NCI-H69 (cell line): ENCODE data around the gene BZW1.
A peak's percentile ranks its signal among the peaks of the same experiment; 100 is the strongest.

Experiments
- DNase-seq: peaks from one replicate; lab custom pipeline; 2025; lab: John Stamatoyannopoulos, UW

Gene BZW1

GRCh38 chr2:200811333-200812121 is at the start of gene BZW1:
Gene BZW1, plus strand, starts transcription at chr2:200811910. Its CDS starts 1,308 bp downstream, at chr2:200813218.
- peak; percentile 94 for DNase-seq

DNA sequence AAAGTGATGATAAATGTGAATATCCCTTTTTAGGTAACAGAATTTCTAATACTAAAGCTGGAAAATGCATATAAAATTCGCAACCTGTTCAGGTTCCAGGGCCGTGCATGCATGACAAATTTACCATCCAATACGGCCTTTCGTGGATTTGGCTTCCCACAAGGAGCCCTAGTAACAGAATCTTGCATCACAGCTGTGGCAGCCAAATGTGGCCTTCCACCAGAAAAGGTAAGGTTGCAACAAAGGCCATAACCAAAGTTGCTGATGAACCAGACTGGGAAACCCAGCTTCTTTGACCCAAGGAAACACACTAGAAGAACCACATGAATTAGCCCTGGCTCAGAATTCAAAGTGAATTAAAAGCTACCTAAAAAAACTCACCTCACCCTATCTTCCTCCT is 49.6 kb upstream of the BZW1 start:
- no peak for DNase-seq

GRCh38 chr2:200763422-200763821 is 48.3 kb upstream of the BZW1 start:
- no peak for DNase-seq

DNA sequence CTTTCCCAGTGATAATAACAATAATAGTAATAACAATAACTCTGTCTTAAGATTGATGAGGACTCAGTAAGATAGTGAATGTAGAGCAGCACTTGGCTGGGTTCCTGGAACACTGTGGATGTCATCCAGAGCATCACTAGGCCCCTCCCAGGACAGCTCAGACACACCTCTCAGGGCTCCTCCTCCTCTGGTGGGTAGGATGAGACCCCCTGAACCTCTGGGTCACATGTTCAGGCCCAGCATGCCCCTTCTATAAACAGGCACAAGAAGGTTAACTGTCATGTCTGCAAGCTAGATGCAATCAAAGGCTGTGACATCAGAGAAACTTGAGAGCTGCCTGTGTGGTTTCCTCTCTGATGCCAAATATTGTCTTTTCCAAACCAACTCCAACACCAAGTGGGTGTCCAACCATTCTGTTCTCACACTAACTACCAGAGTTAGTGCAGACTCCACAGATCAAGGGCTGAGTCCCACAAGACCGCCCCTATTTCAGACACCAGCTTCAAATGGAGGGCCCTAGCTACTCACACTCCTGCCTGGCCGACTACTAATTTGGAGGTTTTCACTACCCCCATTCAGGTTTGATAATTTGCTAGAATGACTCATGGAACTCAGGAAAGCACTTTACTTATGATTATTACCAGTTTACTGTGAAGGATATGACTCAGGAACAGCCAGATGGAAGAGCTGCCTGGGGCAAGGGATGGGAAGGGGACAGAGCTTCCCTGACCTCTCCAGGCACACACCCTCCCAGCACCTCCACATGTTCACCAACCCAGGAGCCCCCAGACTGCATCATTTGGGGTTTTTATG is 46.4 kb upstream of the BZW1 start:
- peak; percentile 59 for DNase-seq

DNA sequence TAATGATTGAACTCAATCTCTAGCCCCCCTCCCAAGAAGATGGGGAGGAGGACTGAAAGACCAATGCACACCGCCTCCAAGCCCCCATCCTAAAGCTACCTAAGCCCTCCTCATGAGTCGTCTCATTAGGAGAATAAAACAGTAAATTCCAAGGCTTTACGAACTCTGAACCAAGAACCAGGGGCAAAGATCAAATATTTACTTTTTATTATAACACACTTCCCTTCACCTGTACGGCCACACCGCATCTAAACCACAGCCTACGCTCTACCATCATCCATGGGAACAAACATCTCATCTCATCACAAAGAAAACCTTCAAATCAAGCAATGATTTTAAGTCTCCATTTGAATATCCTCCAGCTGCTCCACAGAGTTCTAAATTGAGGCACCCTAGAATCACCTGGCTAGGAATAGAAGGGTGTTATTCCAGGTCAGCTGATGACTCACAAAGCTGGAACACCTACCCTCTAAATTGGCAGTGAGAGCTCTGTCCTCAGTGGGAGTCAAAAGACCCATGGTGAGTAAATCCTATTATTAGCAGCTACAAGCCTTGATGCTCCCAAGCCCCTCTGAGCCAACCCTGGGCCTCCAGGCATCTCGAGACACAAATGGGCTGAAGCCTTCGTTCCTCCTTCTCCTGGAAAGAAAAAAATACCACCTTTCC is 45.6 kb upstream of the BZW1 start:
- DNase-seq, result peak; percentile 68

GRCh38 chr2:200767111-200767885 is 44.4 kb upstream of the BZW1 start:
- no peak for DNase-seq

DNA sequence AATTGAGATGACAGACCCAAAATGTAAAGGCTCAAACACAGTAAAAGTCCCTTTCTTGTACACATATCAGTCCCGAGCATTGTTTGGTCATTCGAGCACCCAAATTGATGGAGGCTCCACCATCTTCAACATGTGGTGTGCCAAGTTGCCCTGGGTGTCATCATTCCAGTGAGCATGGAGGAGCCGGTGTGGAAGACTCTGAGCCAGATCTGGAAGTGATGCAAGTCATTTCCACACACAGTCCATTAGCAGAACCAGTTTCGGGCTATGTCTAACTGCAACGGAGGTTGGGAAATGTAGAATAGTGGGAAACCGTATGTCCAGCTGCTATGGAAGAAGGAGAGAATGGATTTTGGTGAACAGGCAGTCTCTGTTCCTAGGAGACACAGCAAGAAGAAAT is 40.9 kb upstream of the BZW1 start:
- DNase-seq, result no peak

- no peak for DNase-seq
Observed at GRCh38 chr2:200772620-200773019, 39.1 kb upstream of the BZW1 start.

- no peak for DNase-seq
Observed at GRCh38 chr2:200773083-200773482, 38.6 kb upstream of the BZW1 start.

- DNase-seq, result no peak
Observed at GRCh38 chr2:200774920-200775319, 36.8 kb upstream of the BZW1 start.

GRCh38 chr2:200777275-200777674 is 34.4 kb upstream of the BZW1 start:
- no peak for DNase-seq

DNA sequence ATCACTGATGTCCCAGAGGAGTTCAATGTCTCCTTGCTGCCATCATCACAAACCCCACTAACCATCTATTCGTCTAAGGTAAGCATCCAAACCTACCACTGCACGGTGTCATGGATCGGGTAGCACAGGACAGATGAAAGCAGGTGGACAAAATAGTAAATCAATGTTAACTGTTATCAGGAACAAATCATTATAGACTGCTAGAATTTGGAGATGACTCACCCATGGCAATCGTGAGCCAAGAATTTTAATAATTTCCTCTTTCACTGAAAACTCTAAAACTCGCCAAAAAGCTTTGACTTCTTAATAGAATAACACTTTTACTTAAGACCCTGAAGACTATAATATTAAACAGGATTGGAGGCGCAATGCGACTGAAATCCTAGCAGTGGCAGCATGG is 33.7 kb upstream of the BZW1 start:
- DNase-seq, result no peak

- no peak for DNase-seq
Observed at GRCh38 chr2:200779214-200779613, 32.5 kb upstream of the BZW1 start.

DNA sequence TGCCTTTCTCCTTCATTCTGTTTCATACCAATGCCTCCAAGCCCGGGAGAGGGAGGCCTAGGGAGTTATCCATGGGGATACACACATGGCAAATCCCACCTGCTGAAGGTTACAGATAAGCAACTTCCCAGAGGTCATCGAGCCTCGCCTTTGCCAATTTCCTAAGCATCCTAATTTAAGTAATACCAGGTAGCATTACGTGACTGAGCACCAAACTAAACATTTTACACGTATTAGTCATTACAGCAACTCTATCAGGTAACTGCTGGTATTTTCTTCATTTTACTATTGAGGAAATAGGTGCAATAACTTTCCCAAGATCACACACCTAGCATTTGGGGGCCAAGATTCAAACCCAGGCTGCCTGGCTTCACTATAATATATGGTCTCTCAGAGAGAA is 30.1 kb upstream of the BZW1 start:
- no peak for DNase-seq

DNA sequence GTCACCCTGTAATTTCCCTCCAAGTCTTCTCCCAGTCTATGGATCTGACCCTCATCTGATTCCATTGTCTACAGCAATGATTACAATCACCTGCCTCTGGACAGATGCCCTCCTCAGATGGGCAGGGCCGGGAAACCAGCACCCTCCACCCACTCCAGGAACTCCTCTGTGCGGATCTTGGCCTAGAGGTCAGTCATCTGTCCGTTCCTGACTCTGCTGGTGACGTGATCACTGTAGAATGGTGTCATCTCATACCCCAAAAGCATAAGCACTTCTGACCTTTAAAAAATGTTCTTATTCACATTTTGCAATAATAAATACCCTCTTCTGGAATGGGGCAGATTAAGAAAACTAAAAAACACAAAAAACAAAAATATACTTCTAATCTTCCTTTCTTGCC is 29.5 kb upstream of the BZW1 start:
- no peak for DNase-seq

GRCh38 chr2:200784215-200784614 is 27.5 kb upstream of the BZW1 start:
- no peak for DNase-seq

GRCh38 chr2:200786423-200786822 is 25.3 kb upstream of the BZW1 start:
- peak; percentile 77 for DNase-seq

GRCh38 chr2:200786826-200787225 is 24.9 kb upstream of the BZW1 start:
- no peak for DNase-seq

DNA sequence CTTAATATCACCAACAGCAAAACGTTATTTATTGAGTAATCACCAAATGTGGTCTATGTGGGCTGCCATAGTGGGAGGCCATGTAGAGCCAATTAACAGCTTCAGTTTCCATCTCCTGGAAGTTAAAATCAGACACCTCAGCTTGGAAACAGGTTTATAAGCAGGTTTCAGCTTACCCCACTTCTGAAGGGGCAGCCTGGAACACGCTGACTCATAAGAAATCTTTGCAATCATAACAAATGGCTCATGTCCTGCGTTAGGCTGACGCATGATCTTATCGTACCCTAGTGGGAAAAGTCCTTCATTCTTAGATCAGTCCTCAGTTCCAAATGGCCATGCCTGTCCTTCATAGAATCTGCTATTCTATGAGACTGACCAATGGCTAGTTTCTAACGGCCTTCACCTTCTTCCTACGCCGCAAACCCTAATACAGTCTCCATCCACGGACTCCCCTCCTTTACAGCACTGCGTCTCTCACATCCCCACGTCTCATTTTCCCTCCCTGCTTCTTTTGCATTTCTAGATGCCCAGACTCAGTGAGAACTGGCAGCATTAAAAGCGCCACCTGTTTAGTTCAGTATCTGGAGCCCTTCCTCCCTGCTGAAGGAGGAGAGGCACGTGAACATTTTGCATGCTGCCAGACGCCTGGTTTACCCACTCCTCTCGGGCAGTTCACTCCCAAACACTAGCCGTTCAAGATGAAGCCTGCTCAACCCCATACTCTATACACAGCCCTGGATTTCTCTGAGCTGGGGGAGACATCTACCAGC is 24.2 kb upstream of the BZW1 start:
- DNase-seq, result peak; percentile 2

DNA sequence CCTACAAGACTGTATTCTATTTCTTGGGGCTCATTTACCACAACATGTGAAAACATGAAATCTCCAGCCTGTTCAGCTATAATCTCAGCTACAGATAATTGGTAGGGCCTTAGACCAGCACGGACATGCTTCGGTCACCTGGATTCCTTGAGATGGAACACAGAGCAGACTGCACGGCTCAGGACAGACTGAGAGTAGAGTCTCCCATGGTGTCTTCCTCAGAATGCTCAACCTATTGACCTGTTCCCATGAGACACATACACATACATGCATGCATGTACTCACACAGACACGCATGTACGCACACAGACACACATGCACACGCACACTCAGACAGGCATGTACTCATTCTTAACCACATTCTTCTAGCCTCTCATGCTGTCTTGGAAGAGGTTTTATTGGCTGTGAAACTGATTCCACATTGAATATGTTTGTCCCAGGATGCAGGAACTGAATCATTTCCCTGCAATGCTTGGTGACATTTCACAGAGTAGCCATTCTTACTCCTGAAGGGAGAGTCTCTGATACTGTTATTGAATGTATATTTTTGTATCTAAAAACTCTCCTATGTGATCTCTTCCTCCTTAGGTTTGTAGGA is 23.5 kb upstream of the BZW1 start:
- no peak for DNase-seq

GRCh38 chr2:200790185-200790584 is 21.5 kb upstream of the BZW1 start:
- DNase-seq, result no peak
